DOHH2 (cell line): Measurements from ENCODE around the gene UBE2Q2.
A peak's percentile ranks its signal among the peaks of the same experiment; 100 is the strongest.

ENCODE experiments used
- CTCF ChIP-seq: fragments of 200-600 bp; sonication (generic); IDR thresholded peaks from one replicate; pipeline ENCODE4 v1.5.1; 2014; ENCODE audit warnings: antibody characterized with exemption, mild to moderate bottlenecking, low read depth, low read length; ENCODE audit not compliant: poor library complexity, severe bottlenecking
- EZH2phosphoT487 ChIP-seq: fragments of 200-600 bp; sonication (generic); IDR thresholded peaks from 2 replicates; pipeline ENCODE4 v1.6.1; 2017; ENCODE audit warnings: borderline replicate concordance, mild to moderate bottlenecking, antibody characterized with exemption, low read length, moderate library complexity, mixed read lengths

- TF ChIP-seq CTCF, result peak; percentile 47
- no peak for TF ChIP-seq EZH2phosphoT487
Measured at GRCh38 chr15:75809986-75810750, 33.1 kb upstream of the UBE2Q2 start.
